BLaER1 (cell line): ENCODE measurements around the gene CYFIP1.
"Not testable (repeated sequence)": the region's sequence is repeated elsewhere in the genome, so short reads cannot be mapped to it uniquely, and the experiment has no call there.

Experiments used
- H3K27ac ChIP-seq: shearing (Covaris generic); formaldehyde crosslinking; 2 replicates; pipeline ENCODE4 v1.8.1; 2022
- H3K27me3 ChIP-seq: shearing (Covaris generic); formaldehyde crosslinking; 2 replicates; pipeline ENCODE4 v1.8.1; 2022
- H3K36me3 ChIP-seq: shearing (Covaris generic); formaldehyde crosslinking; 2 replicates; pipeline ENCODE4 v1.8.1; 2022
- H3K4me1 ChIP-seq: shearing (Covaris generic); formaldehyde crosslinking; 2 replicates; pipeline ENCODE4 v1.8.1; 2022
- H3K4me2 ChIP-seq: shearing (Covaris generic); formaldehyde crosslinking; 2 replicates; pipeline ENCODE4 v1.8.1; 2022
- H3K4me3 ChIP-seq: shearing (Covaris generic); formaldehyde crosslinking; 2 replicates; pipeline ENCODE4 v1.8.1; 2022
- H3K9ac ChIP-seq: shearing (Covaris generic); formaldehyde crosslinking; 2 replicates; pipeline ENCODE4 v1.8.1; 2022
- H3K9me3 ChIP-seq: shearing (Covaris generic); formaldehyde crosslinking; 2 replicates; pipeline ENCODE4 v1.8.1; 2022
- H4K20me1 ChIP-seq: shearing (Covaris generic); formaldehyde crosslinking; 2 replicates; pipeline ENCODE4 v1.8.1; 2022
- Cebpa-rat ChIP-seq: shearing (Covaris generic); IDR thresholded peaks from 2 replicates; pipeline ENCODE4 v1.8.1; 2022

The CYFIP1 gene

DNA sequence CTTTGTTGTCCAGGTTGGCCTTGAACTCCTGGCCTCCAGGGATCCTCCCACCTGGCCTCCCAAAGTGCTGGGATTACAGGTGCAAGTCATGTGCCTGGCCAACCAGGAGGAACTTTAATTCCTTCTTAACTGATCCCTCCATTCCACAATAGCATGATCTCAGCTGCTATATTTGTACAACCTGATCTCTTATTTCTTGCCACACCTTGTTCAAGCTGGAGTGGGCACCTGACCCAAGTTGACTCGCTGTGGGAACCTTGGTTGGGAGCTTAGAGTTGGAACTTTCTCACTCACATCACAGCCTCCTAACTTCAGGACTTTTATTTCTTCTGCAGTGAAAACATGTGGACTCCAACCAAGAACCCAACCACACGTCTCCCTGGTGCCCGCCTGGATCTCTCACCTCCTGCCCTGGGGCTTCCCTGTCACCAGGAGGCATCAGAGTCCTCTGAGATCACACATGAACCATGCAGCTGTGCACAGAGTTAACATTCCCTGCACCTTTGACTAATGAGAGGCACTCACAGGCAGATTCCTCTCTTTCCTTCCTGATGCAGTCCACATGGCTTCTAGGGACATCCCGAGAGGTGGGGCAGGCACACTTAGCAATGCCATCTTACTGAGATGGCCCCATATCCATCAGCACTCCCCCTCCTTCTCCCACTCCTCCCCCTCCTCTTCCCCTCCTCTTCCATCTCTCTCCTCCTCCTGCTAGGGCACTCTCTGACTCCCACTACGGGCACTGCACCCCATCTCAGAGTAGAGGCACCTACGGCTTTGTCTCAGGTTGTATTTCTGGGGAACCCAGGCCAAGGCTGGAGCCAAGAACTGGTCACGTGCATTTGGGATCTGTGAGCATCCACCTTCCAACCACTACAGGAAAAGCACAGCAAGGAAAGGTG, 9.7 kb upstream of the CYFIP1 start:
- no peak overlapping the region for H3K9ac ChIP-seq
- H3K36me3 ChIP-seq, result peaks cover 31% of the 10 kb centered on the region
- H4K20me1 ChIP-seq, result no peaks in the 10 kb centered on the region
- no peak overlapping the region for H3K4me2 ChIP-seq
- H3K27ac ChIP-seq, result no peak overlapping the region
- no peak for TF ChIP-seq Cebpa-rat
- H3K9me3 ChIP-seq, result no peaks in the 10 kb centered on the region
- no peak overlapping the region for H3K4me3 ChIP-seq
- H3K27me3 ChIP-seq, result no peaks in the 10 kb centered on the region
- H3K4me1 ChIP-seq, result no peaks in the 10 kb centered on the region

GRCh38 chr15:22988811-22989210, 8.6 kb upstream of the CYFIP1 start:
- Histone ChIP-seq H3K9me3 (no peaks in the 10 kb centered on the region), H3K4me2 (no peak overlapping the region), H3K27me3 (no peaks in the 10 kb centered on the region), H4K20me1 (no peaks in the 10 kb centered on the region), H3K9ac (no peak overlapping the region), H3K4me1 (no peaks in the 10 kb centered on the region), H3K36me3 (peaks cover 21% of the 10 kb centered on the region), H3K27ac (no peak overlapping the region), H3K4me3 (no peak overlapping the region)
- TF ChIP-seq Cebpa-rat, result no peak

DNA sequence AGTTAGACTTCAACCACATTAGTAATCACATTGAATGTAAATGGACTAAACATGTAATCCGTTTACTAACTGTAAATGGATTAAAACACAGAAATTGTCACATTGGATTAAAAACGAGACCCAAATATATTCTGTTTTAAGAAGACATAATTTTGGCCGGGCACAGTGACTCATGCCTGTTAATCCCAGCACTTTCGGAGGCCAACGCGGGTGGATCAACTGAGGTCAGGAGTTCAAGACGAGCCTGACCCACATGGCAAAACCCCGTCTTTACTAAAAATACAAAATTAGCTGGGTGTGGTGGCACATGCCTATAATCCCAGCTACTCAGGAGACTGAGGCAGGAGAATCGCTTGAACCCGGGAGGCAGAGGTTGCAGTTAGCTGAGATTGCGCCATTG, 1.8 kb upstream of the CYFIP1 start:
- not testable (repeated sequence) for H3K27ac ChIP-seq, H3K9me3 ChIP-seq, H3K4me2 ChIP-seq, H3K4me3 ChIP-seq, H3K9ac ChIP-seq, H3K36me3 ChIP-seq
- Histone ChIP-seq H3K27me3 (peaks cover 13% of the 10 kb centered on the region), H3K4me1 (peaks cover 20% of the 10 kb centered on the region), H4K20me1 (peaks cover 28% of the 10 kb centered on the region)

GRCh38 chr15:22981051-22981840, 1.1 kb upstream of the CYFIP1 start:
- H4K20me1 ChIP-seq, result peaks cover 35% of the 10 kb centered on the region
- H3K27ac ChIP-seq, result no peak overlapping the region
- H3K27me3 ChIP-seq, result peaks cover 13% of the 10 kb centered on the region
- 0 out of 2 replicates have a peak, but pooled peaks cover 1% of the 10 kb centered on the region for H3K36me3 ChIP-seq
- TF ChIP-seq Cebpa-rat, result no peak
- peak overlapping the region; percentile 97 for H3K4me3 ChIP-seq
- H3K4me1 ChIP-seq, result peaks cover 24% of the 10 kb centered on the region
- peak overlapping the region; percentile 99 for H3K4me2 ChIP-seq
- H3K9ac ChIP-seq, result no peak overlapping the region
- no peaks in the 10 kb centered on the region for H3K9me3 ChIP-seq

- H4K20me1 ChIP-seq, result peaks cover 52% of the 10 kb centered on the region
- peak overlapping the region; percentile 99 for H3K4me2 ChIP-seq
- H3K9ac ChIP-seq, result peak overlapping the region; percentile 83
- peak overlapping the region; percentile 97 for H3K4me3 ChIP-seq
- H3K4me1 ChIP-seq, result peaks cover 36% of the 10 kb centered on the region
- H3K27me3 ChIP-seq, result peaks cover 13% of the 10 kb centered on the region
- H3K27ac ChIP-seq, result peak overlapping the region; percentile 72
- 0 out of 2 replicates have a peak, but pooled peaks cover 3% of the 10 kb centered on the region for H3K36me3 ChIP-seq
- TF ChIP-seq Cebpa-rat, result no peak
- H3K9me3 ChIP-seq, result no peaks in the 10 kb centered on the region
Measured at GRCh38 chr15:22979238-22980188, 655 bp downstream of the CYFIP1 start.

- peaks cover 60% of the 10 kb centered on the region for H4K20me1 ChIP-seq
- peak overlapping the region; percentile 97 for H3K4me3 ChIP-seq
Measured at GRCh38 chr15:22978691-22979237, 1.4 kb downstream of the CYFIP1 start.

GRCh38 chr15:22974745-22975144, 5.4 kb downstream of the CYFIP1 start:
- peaks cover 20% of the 10 kb centered on the region for H3K36me3 ChIP-seq
- H3K27me3 ChIP-seq, result no peaks in the 10 kb centered on the region
- H3K27ac ChIP-seq, result no peak overlapping the region
- no peak overlapping the region for H3K4me3 ChIP-seq
- H3K9ac ChIP-seq, result no peak overlapping the region
- H3K4me2 ChIP-seq, result peak overlapping the region; percentile 71
- no peak for TF ChIP-seq Cebpa-rat
- H3K9me3 ChIP-seq, result peaks cover 20% of the 10 kb centered on the region
- H3K4me1 ChIP-seq, result peaks cover 64% of the 10 kb centered on the region
- peaks cover 89% of the 10 kb centered on the region for H4K20me1 ChIP-seq

More at GRCh38 chr15:22978691-22979237, 1.4 kb downstream of the CYFIP1 start:
- Histone ChIP-seq H3K36me3 (0 out of 2 replicates have a peak, but pooled peaks cover 3% of the 10 kb centered on the region), H3K27ac (peak overlapping the region; percentile 72; the same call in 1 of the 2 replicates), H3K4me1 (peaks cover 44% of the 10 kb centered on the region), H3K4me2 (peak overlapping the region; percentile 99), H3K9me3 (no peaks in the 10 kb centered on the region), H3K27me3 (peaks cover 13% of the 10 kb centered on the region), H3K9ac (peak overlapping the region; percentile 83)
- no peak for TF ChIP-seq Cebpa-rat

DNA sequence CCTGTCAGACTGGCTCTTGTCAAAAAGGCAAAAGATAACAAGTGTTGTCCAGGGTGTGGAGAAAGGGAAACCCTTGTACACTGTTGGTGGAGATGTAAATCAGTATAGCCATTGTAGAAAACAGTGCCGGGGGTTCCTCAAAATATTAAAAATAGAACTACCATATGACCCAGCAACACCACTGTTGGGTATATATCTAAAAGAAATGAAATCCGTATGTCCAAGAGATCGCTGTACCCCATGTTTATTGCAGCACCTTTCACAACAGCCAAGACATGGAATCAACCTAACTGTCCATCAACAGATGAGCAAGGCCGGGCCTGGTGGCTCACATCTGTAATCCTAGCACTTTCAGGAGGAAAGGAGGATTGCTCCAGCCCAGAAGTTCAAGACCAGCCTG, 6.2 kb downstream of the CYFIP1 start:
- H3K9ac ChIP-seq, result no peak overlapping the region
- peaks cover 68% of the 10 kb centered on the region for H3K4me1 ChIP-seq
- no peak for TF ChIP-seq Cebpa-rat
- no peak overlapping the region for H3K4me3 ChIP-seq
- peaks cover 25% of the 10 kb centered on the region for H3K9me3 ChIP-seq
- peak overlapping the region; percentile 71 for H3K4me2 ChIP-seq
- H3K27me3 ChIP-seq, result no peaks in the 10 kb centered on the region
- no peak overlapping the region for H3K27ac ChIP-seq
- peaks cover 89% of the 10 kb centered on the region for H4K20me1 ChIP-seq
- peaks cover 20% of the 10 kb centered on the region for H3K36me3 ChIP-seq

- peaks cover 89% of the 10 kb centered on the region for H4K20me1 ChIP-seq
- H3K4me1 ChIP-seq, result peaks cover 69% of the 10 kb centered on the region
Measured at GRCh38 chr15:22973286-22973685, 6.9 kb downstream of the CYFIP1 start.

More at GRCh38 chr15:22973286-22973685, 6.9 kb downstream of the CYFIP1 start:
- Histone ChIP-seq H3K36me3 (peaks cover 20% of the 10 kb centered on the region), H3K4me2 (peak overlapping the region; percentile 71), H3K4me3 (no peak overlapping the region), H3K9me3 (peaks cover 25% of the 10 kb centered on the region), H3K9ac (no peak overlapping the region), H3K27me3 (no peaks in the 10 kb centered on the region), H3K27ac (no peak overlapping the region)
- no peak for TF ChIP-seq Cebpa-rat
